Activated CD8-positive, alpha-beta T cell treated with anti-CD3 and anti-CD28 coated beads, Interleukin-2, amount 10 ng/mL, durations not matched to agents 7 days and 5 days (primary cell): ENCODE measurements around the gene STAT2. TPM values are rescaled to one million over a fixed set of nuclear protein-coding genes. Genes with fewer than 3 reads are reported as not detected.
"Not testable (repeated sequence)": the region's sequence is repeated elsewhere in the genome, so short reads cannot be mapped to it uniquely, and the experiment has no call there.

ENCODE experiments used
- ATAC-seq: fragments of 150-1000 bp; cut with Tn5 transposase; one replicate; pipeline ENCODE4 v1.10.0; 2021; ENCODE audit warnings: moderate library complexity
- CTCF ChIA-PET: fragments of 350-600 bp; sonication (Branson Sonifier 250); formaldehyde crosslinking; loops from one replicate; lab custom pipeline; 2021; ENCODE audit warnings: antibody characterized with exemption; lab: Charles Lee
- POLR2A ChIA-PET: fragments of 350-600 bp; sonication (Branson Sonifier 250); formaldehyde crosslinking; loops from one replicate; lab custom pipeline; 2021; ENCODE audit warnings: antibody characterized with exemption; lab: Charles Lee
- DNase-seq: peaks from one replicate; pipeline ENCODE4 v3.0.0-alpha.2; 2020
- H3K27ac Mint-ChIP-seq: one replicate; pipeline ENCODE4 v1.8.0; 2021; ENCODE audit warnings: mild to moderate bottlenecking, mixed read lengths
- H3K27me3 Mint-ChIP-seq: one replicate; pipeline ENCODE4 v1.8.0; 2021; ENCODE audit warnings: low read depth, mixed read lengths
- H3K36me3 Mint-ChIP-seq: one replicate; pipeline ENCODE4 v1.8.0; 2021; ENCODE audit warnings: low read depth, mixed read lengths
- H3K4me1 Mint-ChIP-seq: one replicate; pipeline ENCODE4 v1.8.0; 2021; ENCODE audit warnings: low read depth, mixed read lengths
- H3K4me3 Mint-ChIP-seq: one replicate; pipeline ENCODE4 v1.8.0; 2021; ENCODE audit warnings: mild to moderate bottlenecking, mixed read lengths
- H3K9me3 Mint-ChIP-seq: one replicate; pipeline ENCODE4 v1.8.0; 2022; ENCODE audit warnings: mixed read lengths; ENCODE audit not compliant: insufficient read depth
- total RNA-seq, 2 experiments: library from RNA; stranded (reverse); gene quantifications; one replicate each; pipeline ENCODE4 v1.2.3, GENCODE V29; 2021

Gene STAT2
- total RNA-seq, 2 experiments from 2014 or later = 193 to 194 TPM

- peaks cover 25% of the 10 kb centered on the region for H3K4me1 Mint-ChIP-seq
- peaks cover 39% of the 10 kb centered on the region for H3K36me3 Mint-ChIP-seq
- no peaks in the 10 kb centered on the region for H3K27me3 Mint-ChIP-seq
- H3K4me3 Mint-ChIP-seq = peak overlapping the region; percentile 93
- ChIA-PET CTCF (interaction anchor here (0.8 to 5.4 kb wide), 20 partner anchors 11 to 871 kb away, joined by 3 to 62 read pairs (median 4); partner anchors contain the start of genes ANKRD52, CNPY2, IL23A and PAN2), POLR2A (interaction anchor here (0.7 to 5.0 kb wide), 17 partner anchors 8 to 329 kb away, joined by 3 to 60 read pairs (median 6); partner anchors contain the start of genes CNPY2, CS, ESYT1 and IL23A)
- peak overlapping the region; percentile 97 for H3K27ac Mint-ChIP-seq
- peak; percentile 37 for DNase-seq
- H3K9me3 Mint-ChIP-seq = no peaks in the 10 kb centered on the region
- no peak for ATAC-seq
Measured at GRCh38 chr12:56358836-56359532, 923 bp downstream of the STAT2 start.

- Mint-ChIP-seq H3K9me3 (no peaks in the 10 kb centered on the region), H3K4me3 (no peak overlapping the region), H3K27ac (no peak overlapping the region), H3K27me3 (no peaks in the 10 kb centered on the region), H3K36me3 (peaks cover 62% of the 10 kb centered on the region), H3K4me1 (peaks cover 4% of the 10 kb centered on the region)
- ChIA-PET POLR2A (interaction anchor here (0.8 to 4.7 kb wide), 4 partner anchors 9 to 131 kb away, joined by 3 to 25 read pairs (median 8); partner anchors contain the start of genes IL23A and STAT2), CTCF (interaction anchor here (1.0 kb wide), 2 partner anchors 10 to 113 kb away, joined by 4 read pairs; no protein-coding TSS in a partner anchor)
- ATAC-seq (no peak), DNase-seq (no peak)
Measured at GRCh38 chr12:56351325-56351724, 8.6 kb downstream of the STAT2 start.

- Mint-ChIP-seq H3K9me3 (no peaks in the 10 kb centered on the region), H3K4me1 (peaks cover under 1% of the 10 kb centered on the region), H3K27me3 (no peaks in the 10 kb centered on the region), H3K4me3 (no peak overlapping the region), H3K27ac (peak overlapping the region; percentile 18), H3K36me3 (peaks cover 63% of the 10 kb centered on the region)
- DNase-seq (no peak), ATAC-seq (no peak)
- POLR2A ChIA-PET = interaction anchor here (1.0 to 4.7 kb wide), 3 partner anchors 9 to 130 kb away, joined by 3 to 25 read pairs (median 12); partner anchors contain the start of genes IL23A and STAT2
- CTCF ChIA-PET = interaction anchor here (1.0 kb wide), 2 partner anchors 10 to 114 kb away, joined by 4 read pairs; no protein-coding TSS in a partner anchor
Measured at GRCh38 chr12:56350662-56351061, 9.2 kb downstream of the STAT2 start.

GRCh38 chr12:56348776-56349175, 11.1 kb downstream of the STAT2 start:
- Mint-ChIP-seq H3K4me3 (no peak overlapping the region), H3K4me1 (no peaks in the 10 kb centered on the region), H3K9me3 (no peaks in the 10 kb centered on the region), H3K36me3 (peaks cover 58% of the 10 kb centered on the region), H3K27me3 (no peaks in the 10 kb centered on the region), H3K27ac (no peak overlapping the region)
- ATAC-seq (no peak), DNase-seq (no peak)
- CTCF ChIA-PET = interaction anchor here (0.9 to 3.9 kb wide), 3 partner anchors 10 to 115 kb away, joined by 3 to 21 read pairs (median 4); partner anchors contain the start of genes IL23A and STAT2
- POLR2A ChIA-PET = interaction anchor here (0.7 to 5.8 kb wide), 3 partner anchors 10 to 15 kb away, joined by 3 to 53 read pairs (median 25); partner anchors contain the start of genes IL23A and STAT2

- POLR2A ChIA-PET = interaction anchor here (0.7 to 5.8 kb wide), 4 partner anchors 9 to 14 kb away, joined by 3 to 53 read pairs (median 4); partner anchors contain the start of genes IL23A and STAT2
- H3K4me3 Mint-ChIP-seq, H3K27ac Mint-ChIP-seq, DNase-seq, H3K9me3 Mint-ChIP-seq, H3K4me1 Mint-ChIP-seq, ATAC-seq, H3K27me3 Mint-ChIP-seq: not testable (repeated sequence)
- CTCF ChIA-PET = interaction anchor here (1.1 to 3.9 kb wide), 3 partner anchors 9 to 117 kb away, joined by 4 to 21 read pairs (median 5); partner anchors contain the start of genes IL23A and STAT2
- peaks cover 70% of the 10 kb centered on the region for H3K36me3 Mint-ChIP-seq
Measured at GRCh38 chr12:56347255-56347654, 12.7 kb downstream of the STAT2 start.

DNA sequence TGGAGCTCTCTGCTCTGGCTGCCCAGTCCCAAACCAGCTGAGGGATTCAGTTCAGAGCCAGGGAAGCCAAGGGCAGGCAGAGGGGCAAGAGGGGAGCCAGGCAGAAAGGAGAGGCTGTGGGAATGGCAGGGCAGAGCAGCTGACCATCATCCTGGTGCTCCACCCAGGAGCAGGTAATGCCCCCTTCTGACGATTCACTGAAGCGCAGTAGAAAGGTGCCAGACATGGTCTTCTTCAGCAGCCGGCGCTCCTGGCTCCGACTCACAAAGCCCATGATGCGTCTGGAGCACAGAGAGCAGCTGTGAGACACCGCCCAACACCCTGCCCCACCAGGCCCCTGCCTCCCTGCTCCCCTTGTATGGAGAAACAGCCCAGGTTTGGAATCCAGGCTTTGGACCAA, 13.2 kb downstream of the STAT2 start:
- POLR2A ChIA-PET = interaction anchor here (0.7 to 5.8 kb wide), 5 partner anchors 8 to 78 kb away, joined by 3 to 53 read pairs (median 3); partner anchors contain the start of genes IL23A and STAT2
- H3K9me3 Mint-ChIP-seq = no peaks in the 10 kb centered on the region
- no peak overlapping the region for H3K4me3 Mint-ChIP-seq
- H3K27me3 Mint-ChIP-seq = no peaks in the 10 kb centered on the region
- CTCF ChIA-PET = interaction anchor here (1.1 to 3.9 kb wide), 3 partner anchors 8 to 118 kb away, joined by 4 to 21 read pairs (median 5); partner anchors contain the start of genes IL23A and STAT2
- peaks cover 73% of the 10 kb centered on the region for H3K36me3 Mint-ChIP-seq
- H3K27ac Mint-ChIP-seq = peak overlapping the region; percentile 36
- no peak for DNase-seq
- no peaks in the 10 kb centered on the region for H3K4me1 Mint-ChIP-seq
- ATAC-seq = peak; percentile 24

- H3K36me3 Mint-ChIP-seq = peaks cover 58% of the 10 kb centered on the region
- CTCF ChIA-PET = interaction anchor here (0.8 to 2.5 kb wide), 4 partner anchors 9 to 153 kb away, joined by 3 to 9 read pairs (median 4); partner anchors contain the start of genes PAN2 and SMARCC2
- not testable (repeated sequence) for H3K27me3 Mint-ChIP-seq, ATAC-seq, DNase-seq, H3K4me3 Mint-ChIP-seq, H3K9me3 Mint-ChIP-seq
- peaks cover 29% of the 10 kb centered on the region for H3K4me1 Mint-ChIP-seq
- H3K27ac Mint-ChIP-seq = peak overlapping the region; percentile 23
- POLR2A ChIA-PET = interaction anchor here (0.6 to 1.2 kb wide), 4 partner anchors 27 to 384 kb away, joined by 3 to 5 read pairs (median 3); partner anchors contain the start of gene CNPY2
Measured at GRCh38 chr12:56342290-56342689, 17.6 kb downstream of the STAT2 start.

DNA sequence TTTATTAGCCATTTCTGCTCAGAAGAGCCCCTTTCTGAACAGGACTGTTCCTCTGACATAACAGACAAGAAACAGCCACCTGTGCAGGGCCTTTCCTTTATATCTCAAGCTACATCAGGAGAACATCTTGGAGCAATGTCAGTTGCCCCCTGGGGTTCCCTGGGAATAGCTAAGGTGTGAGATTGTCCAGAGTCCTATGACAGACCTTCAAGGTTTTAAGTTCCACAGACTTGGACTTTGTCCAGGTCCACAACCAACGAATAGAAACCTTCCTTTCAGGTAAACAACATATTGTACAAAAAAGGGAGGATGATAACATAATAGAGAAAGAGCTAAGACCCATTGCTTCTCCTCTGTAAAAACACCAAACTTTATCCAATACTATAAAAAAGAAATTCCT, 18.3 kb downstream of the STAT2 start:
- H3K4me3 Mint-ChIP-seq = no peak overlapping the region
- ChIA-PET POLR2A (interaction anchor here (0.6 to 1.8 kb wide), 6 partner anchors 10 to 384 kb away, joined by 3 to 12 read pairs (median 4); partner anchors contain the start of genes CNPY2 and STAT2), CTCF (interaction anchor here (0.8 to 2.5 kb wide), 6 partner anchors 8 to 152 kb away, joined by 3 to 9 read pairs (median 4); partner anchors contain the start of genes PAN2 and SMARCC2)
- no peak overlapping the region for H3K27ac Mint-ChIP-seq
- peaks cover 34% of the 10 kb centered on the region for H3K4me1 Mint-ChIP-seq
- no peak for DNase-seq
- H3K27me3 Mint-ChIP-seq = no peaks in the 10 kb centered on the region
- no peaks in the 10 kb centered on the region for H3K9me3 Mint-ChIP-seq
- ATAC-seq = no peak
- H3K36me3 Mint-ChIP-seq = peaks cover 54% of the 10 kb centered on the region

- POLR2A ChIA-PET = interaction anchor here (0.8 to 3.0 kb wide), 10 partner anchors 12 to 348 kb away, joined by 4 to 60 read pairs (median 6); partner anchors contain the start of genes CNPY2, COQ10A, PA2G4 and PTGES3
- H3K4me3 Mint-ChIP-seq = peak overlapping the region; percentile 75
- H3K36me3 Mint-ChIP-seq = peaks cover 39% of the 10 kb centered on the region
- no peak for ATAC-seq
- H3K27ac Mint-ChIP-seq = peak overlapping the region; percentile 99
- peaks cover 42% of the 10 kb centered on the region for H3K4me1 Mint-ChIP-seq
- DNase-seq = no peak
- no peaks in the 10 kb centered on the region for H3K27me3 Mint-ChIP-seq
- no peaks in the 10 kb centered on the region for H3K9me3 Mint-ChIP-seq
- CTCF ChIA-PET = interaction anchor here (1.1 to 3.9 kb wide), 6 partner anchors 9 to 132 kb away, joined by 3 to 26 read pairs (median 14); partner anchors contain the start of genes CNPY2 and STAT2
Measured at GRCh38 chr12:56339158-56339422, 20.8 kb downstream of the STAT2 start.

DNA sequence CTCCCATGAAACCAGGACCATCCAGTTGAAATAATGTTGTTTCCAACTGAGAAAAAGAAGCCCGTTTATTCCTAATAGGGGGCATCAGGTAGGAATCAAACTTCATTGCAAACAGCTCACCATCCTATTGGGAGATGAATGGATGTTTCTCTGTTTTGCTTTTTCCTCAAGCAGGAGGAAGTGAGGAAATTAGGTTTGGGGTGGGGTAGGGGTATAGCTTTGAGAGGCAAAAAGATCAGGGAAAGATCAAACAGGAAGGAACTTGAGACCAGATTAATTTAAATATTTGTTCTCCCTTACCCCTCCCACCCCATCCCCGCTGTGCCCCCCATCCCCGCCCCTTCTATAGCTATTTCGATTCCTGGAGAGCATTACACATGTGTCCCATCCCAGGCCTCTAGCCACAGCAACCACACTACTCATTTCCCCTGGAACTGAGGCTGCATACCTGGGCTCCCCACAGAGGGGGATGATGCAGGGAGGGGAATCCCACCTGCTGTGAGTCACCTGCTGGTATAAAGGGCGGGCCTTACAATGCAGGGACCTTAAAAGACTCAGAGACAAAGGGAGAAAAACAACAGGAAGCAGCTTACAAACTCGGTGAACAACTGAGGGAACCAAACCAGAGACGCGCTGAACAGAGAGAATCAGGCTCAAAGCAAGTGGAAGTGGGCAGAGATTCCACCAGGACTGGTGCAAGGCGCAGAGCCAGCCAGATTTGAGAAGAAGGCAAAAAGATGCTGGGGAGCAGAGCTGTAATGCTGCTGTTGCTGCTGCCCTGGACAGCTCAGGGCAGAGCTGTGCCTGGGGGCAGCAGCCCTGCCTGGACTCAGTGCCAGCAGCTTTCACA, 21.4 kb downstream of the STAT2 start, which contains the start of gene IL23A:
Gene IL23A, plus strand, starts transcription at position 577 of the 850 bp plus-strand sequence. Its CDS starts 161 bp downstream, at position 738.
- POLR2A ChIA-PET = interaction anchor here (0.6 to 3.0 kb wide), 16 partner anchors 8 to 510 kb away, joined by 3 to 60 read pairs (median 4); partner anchors contain the start of genes CNPY2, COQ10A, ESYT1 and PA2G4
- H3K36me3 Mint-ChIP-seq = peaks cover 33% of the 10 kb centered on the region
- ATAC-seq = peak; percentile 54
- H3K27ac Mint-ChIP-seq = peak within 1 kb of the TSS; percentile 99
- no peaks in the 10 kb centered on the region for H3K27me3 Mint-ChIP-seq
- H3K4me1 Mint-ChIP-seq = peaks cover 42% of the 10 kb centered on the region
- DNase-seq = peak; percentile 78
- H3K4me3 Mint-ChIP-seq = peak within 1 kb of the TSS; percentile 75
- no peaks in the 10 kb centered on the region for H3K9me3 Mint-ChIP-seq
- CTCF ChIA-PET = interaction anchor here (1.1 to 3.9 kb wide), 8 partner anchors 9 to 146 kb away, joined by 3 to 26 read pairs (median 8); partner anchors contain the start of genes CNPY2, RNF41 and STAT2
